Activated T-helper 1 cell treated with Interleukin-2 at 50 U/mL for 16 hours (primary cell): ENCODE results near the gene ITPK1.

Experiments
- DNase-seq: peaks from one replicate; pipeline ENCODE4 v3.0.0-alpha.2; 2020; ENCODE audit warnings: low read depth

Gene ITPK1

DNA sequence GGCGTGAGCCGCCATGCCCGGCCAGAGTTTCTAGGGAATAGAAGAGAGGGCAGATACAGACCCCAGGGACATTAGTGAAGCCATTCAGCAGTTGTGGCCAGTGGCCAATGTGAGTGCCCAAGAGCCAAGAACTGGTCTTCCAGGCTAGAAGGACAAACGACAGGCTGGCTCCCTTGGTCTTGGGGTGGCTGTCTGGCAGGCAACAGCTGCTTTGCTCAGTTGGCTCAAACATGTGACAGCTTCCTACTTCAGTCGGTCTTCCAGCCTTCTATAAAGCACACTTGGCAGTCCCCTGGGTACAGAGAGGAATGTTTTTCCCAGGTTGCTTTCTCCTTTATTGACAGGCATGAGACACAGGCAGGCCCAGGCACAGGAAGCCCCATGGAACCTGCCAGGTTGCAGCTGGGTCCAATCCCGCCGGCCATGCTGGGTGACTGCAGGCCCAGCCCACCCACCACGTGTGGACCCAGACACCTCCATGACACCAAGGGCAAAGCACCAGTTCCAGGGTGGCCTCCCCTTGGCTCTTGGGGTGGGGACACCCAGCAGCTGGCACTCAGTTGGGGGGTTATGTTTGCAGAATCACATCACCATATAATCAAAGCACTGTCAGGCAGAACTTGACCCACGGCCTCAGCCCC lies 177.4 kb downstream of the ITPK1 start:
- DNase-seq = no peak

- no peak for DNase-seq
Observed at GRCh38 chr14:92937051-92937937, 178.4 kb downstream of the ITPK1 start.

GRCh38 chr14:92936085-92936484 lies 179.6 kb downstream of the ITPK1 start:
- no peak for DNase-seq

GRCh38 chr14:92935446-92935845 lies 180.3 kb downstream of the ITPK1 start:
- no peak for DNase-seq

DNA sequence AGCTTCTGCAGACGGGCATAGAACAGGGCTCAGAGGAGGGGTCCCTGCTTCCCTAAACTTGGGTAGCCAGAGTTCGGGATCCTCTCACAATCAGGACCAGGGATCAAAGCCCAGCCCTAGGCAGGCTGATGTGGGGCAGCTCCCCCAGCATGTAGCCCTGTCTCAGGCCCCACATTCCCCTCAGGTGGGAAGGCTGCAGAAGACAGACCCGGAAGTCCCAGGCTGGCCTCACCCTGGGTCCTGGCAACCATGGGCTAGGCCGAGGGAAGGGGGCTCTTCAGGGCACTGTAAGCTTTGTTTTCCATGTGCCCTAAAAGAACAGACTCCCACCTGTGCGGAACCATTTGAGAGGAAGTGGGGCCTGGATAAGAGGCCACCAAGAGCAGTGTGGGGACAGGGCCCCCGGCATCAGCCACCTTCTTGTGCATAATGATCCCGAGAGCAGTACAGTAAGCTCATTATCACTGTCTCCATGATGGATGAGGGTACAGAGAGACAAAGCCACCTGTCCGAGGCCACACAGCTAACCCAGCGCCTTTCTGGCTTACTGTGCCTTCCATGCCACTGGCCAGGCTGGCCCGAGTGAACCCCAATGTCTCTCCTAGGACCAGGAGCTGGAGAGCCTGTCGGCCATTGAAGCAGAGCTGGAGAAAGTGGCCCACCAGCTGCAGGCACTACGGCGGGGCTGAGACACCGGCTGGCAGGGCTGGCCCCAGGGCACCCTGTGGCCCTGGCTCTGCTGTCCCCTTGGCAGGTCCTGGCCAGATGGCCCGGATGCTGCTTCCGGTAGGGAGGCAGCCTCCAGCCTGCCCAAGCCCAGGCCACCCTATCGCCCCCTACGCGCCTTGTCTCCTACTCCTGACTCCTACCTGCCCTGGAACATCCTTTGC lies 181.3 kb downstream of the ITPK1 start:
- no peak for DNase-seq

DNA sequence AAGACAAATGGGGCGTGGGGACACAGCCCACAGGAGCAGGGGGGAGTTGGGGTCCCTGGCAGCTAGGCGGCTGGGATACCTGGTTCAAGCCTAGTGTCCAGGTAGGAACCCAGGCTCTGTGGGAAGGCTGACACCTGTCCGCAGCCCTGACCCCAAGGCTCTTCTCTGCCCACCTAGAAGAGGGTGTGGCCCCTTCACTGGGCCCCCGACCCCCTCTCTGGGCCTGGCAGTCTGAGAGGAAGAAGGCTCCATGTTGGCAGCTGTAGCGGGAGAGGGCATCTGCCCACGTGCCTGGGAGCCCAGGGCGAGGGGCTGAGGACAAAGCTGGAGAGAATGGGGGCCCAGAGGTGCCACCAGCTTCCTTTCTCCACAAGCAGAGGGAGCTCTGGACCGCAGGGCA lies 182.2 kb downstream of the ITPK1 start:
- no peak for DNase-seq

DNA sequence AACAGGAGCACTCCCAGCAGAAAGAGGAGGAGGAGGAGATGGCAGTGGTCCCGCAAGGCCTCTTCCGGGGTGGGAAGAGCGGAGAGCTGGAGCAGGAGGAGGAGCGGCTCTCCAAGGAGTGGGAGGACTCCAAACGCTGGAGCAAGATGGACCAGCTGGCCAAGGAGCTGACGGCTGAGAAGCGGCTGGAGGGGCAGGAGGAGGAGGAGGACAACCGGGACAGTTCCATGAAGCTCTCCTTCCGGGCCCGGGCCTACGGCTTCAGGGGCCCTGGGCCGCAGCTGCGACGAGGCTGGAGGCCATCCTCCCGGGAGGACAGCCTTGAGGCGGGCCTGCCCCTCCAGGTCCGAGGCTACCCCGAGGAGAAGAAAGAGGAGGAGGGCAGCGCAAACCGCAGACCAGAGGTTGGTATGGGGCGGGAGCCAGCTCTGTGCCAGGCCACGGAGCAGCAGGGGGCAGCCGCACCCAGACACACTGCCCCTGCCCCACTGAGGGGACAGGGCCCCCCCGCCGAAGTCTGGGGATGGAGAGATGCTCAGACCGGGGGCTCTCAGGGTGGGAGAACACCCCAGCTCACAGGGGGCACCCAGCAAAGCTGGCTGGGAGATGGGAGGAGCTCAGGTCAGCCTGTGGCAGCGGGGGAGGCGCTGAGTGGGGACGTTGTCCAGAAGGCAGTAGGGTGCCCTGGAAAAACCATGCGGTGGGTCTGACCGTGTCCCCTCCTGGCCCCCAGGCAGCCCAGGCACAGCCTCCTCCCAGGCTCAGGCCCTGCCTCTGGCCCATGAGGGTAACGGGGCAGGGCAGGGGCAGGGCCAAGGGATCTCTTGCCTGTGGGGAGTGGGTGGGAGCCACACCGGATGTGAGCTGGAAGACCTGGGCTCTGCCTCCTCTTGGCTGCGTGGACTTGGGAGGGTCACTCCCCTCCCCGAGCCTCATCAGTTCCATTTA lies 183.0 kb downstream of the ITPK1 start:
- no peak for DNase-seq

GRCh38 chr14:92931681-92932447 lies 183.9 kb downstream of the ITPK1 start:
- no peak for DNase-seq

GRCh38 chr14:92930737-92931602 lies 184.8 kb downstream of the ITPK1 start:
- DNase-seq = no peak

DNA sequence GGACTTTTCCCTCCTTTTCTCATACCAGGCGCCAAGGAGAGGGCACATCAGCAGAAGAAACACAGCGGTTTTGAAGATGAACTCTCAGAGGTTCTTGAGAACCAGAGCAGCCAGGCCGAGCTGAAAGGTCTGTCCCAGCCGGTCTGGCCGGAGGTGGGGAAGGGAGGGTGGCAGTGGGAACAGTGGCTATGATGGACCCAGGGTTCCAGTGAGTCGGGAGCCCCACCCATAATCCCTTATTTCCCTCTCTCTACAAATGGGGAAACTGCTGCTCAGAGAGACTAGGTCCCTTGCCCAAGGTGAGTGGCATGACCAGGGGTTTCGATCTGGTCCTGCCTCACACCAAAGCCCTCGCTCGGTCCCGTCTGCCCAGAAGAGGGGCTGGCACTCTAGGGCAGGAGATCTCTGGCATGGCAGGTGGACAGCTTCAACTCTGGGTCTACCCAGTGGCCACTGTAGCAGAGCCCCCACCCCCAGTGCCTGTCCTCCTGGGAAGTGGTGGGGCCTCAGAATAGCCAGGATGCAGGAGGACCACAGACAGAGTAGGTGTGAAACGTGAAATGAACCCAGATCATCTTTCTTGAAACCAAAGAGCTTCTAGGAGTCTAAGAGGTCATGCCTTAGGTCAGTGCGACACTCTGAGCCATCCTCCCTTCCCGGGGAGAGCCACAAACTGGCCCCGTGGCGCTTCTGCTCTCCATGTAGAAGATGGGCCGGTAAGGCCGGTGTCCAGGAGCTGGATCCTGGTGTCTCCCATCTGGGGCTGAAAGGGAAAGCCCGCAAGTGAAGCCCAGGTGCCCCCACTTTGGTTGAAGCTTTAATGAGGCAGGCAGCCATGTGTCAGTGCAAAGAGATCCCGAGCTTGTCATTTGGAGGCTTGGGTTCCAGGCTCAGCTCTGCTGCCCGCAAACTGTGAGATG lies 185.8 kb downstream of the ITPK1 start:
- no peak for DNase-seq

DNA sequence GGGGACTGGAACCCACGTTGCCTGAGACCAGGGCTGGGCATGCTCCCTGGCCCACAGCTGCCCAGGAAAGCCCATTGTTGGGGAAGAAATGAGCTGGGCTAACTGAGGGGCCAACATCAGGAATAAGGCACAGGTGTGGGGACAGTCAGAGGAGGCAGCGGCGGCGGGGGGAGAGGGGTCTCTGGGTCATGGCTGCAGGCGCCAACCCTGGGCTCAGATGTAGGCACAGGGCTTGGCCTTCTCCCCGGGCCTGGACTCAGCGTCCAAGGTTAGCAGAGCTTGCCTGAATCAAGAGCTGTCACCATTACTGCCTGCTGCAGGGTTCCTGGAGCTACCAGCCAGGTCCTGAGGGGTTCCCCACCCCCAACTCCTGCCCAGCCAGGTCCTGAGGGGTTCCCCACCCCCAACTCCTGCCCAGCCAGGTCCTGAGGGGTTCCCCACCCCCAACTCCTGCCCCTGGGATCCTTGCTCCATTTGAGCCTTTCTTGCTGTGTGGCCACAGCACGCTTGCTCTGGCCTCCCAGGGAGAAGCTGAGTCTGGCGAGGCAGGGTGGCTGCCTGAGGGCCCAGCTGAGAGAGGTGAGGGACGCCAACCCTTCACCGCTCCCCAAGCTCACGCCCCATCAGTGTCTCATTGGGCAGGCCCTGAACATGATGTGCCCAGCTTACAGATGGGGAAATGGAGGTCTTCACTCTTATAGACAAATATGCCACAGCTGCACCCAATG lies 186.6 kb downstream of the ITPK1 start:
- DNase-seq = no peak

DNA sequence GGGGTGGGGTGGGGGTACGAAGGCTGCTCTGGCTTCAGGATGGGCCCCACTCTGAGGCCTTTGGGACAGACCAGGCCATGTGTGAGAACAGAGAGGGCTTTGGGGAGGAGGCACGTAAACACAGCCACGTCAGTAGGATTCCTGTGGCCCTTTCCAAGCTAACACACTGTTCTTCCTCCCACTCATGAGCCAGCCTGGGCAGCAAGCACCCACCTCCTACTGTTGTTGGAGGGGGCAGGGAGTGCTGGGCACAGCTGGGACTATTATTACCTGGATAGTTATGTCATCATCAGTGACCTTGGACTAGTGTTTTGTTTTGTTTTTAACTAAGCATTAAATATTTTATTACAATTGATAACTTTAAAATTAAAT lies 187.5 kb downstream of the ITPK1 start:
- no peak for DNase-seq

DNA sequence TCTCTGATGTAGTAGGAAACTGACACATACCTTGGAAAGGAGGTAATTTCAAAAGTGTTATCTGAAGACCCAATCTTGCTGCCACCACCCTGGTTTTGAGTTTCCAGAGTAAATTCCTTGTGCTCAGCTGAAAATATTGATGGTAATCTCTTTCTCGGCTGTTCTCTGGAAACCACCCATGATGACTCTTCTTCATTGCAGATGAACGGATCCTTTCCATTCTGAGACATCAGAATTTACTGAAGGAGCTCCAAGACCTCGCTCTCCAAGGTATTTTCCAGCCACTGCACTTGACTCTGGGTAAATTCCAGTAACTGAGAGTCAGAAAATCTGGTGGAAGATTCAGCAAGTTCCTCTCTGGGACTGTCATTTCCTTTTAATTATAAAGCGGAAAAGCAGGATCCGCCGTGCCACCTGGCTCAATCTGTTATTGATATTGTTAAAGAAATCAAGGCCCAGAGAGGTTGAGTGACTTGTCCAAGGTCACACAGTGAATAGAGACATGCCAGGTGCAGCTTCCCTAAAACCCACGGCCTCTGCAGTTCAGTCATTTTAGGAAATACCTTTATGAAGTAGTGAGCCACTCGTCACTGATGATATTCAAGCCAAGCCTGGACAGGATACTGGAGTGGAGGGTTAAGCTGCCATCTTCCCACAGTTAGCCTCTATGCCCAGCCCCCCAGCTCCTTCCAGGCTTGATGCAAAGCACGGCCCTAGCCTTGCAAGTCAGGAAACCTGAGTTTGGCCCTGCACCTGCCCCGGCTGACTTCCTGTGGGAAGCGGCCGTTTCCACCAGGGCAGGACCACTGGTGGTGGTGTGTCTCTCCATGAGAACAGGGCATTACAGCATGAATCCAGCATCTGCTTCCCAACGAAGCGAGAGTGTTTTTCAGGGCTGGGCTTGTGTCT lies 188.1 kb downstream of the ITPK1 start:
- no peak for DNase-seq

- no peak for DNase-seq
Observed at GRCh38 chr14:92926931-92927330, 188.8 kb downstream of the ITPK1 start.

- no peak for DNase-seq
Observed at GRCh38 chr14:92926180-92926845, 189.4 kb downstream of the ITPK1 start.

DNA sequence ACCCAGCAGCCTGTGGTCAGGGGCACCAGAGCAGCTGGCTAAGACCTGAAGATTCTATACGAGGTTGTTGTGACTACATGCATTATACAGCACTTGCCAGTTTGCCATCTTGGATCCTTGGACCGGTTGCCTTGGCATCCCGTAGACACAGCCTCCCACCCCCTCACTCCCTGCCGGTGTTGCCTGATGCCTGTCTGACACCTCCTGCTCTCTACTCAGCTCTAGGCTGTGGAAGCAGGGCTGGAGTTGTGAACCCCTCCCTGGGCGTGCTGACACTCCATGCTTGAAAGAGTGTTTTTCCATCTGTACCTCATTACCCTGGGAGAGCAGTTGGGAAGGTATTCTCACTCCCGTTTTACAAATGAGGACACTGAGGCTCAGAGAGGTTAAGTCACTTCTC lies 190.3 kb downstream of the ITPK1 start:
- no peak for DNase-seq
